H9 (cell line): ENCODE measurements around the gene RAPH1. TPM values are rescaled to one million over a fixed set of nuclear protein-coding genes. Genes with fewer than 3 reads are reported as not detected.

Experiments
- DNase-seq: peaks from one replicate; pipeline ENCODE4 v3.0.0-alpha.2; 2017
- H2AFZ ChIP-seq: one replicate; pipeline ENCODE4 v1.6.1; 2013; ENCODE audit warnings: mild to moderate bottlenecking, low read length, control low read depth, moderate library complexity
- H2AK5ac ChIP-seq: 2 replicates; pipeline ENCODE4 v1.6.1; 2013; ENCODE audit warnings: low read length, control low read depth, mixed read lengths; ENCODE audit not compliant: insufficient read length
- H2BK120ac ChIP-seq: one replicate; pipeline ENCODE4 v1.6.1; 2013; ENCODE audit warnings: low read depth, mild to moderate bottlenecking, low read length, control low read depth, inconsistent platforms; ENCODE audit not compliant: poor library complexity, severe bottlenecking
- H2BK12ac ChIP-seq: 2 replicates; pipeline ENCODE4 v1.6.1; 2013; ENCODE audit warnings: low read length, control low read depth, mixed read lengths, low read depth; ENCODE audit not compliant: insufficient read length
- H2BK15ac ChIP-seq: 2 replicates; pipeline ENCODE4 v1.6.1; 2013; ENCODE audit warnings: low read depth, low read length, control low read depth
- H2BK20ac ChIP-seq: one replicate; pipeline ENCODE4 v1.6.1; 2013; ENCODE audit warnings: low read depth, mild to moderate bottlenecking, low read length, control low read depth, inconsistent platforms; ENCODE audit not compliant: poor library complexity, severe bottlenecking
- H2BK5ac ChIP-seq: 2 replicates; pipeline ENCODE4 v1.6.1; 2013; ENCODE audit warnings: low read length, control low read depth, mixed read lengths; ENCODE audit not compliant: insufficient read length
- H3K14ac ChIP-seq: 2 replicates; pipeline ENCODE4 v1.6.1; 2013; ENCODE audit warnings: low read length, control low read depth; ENCODE audit not compliant: insufficient read depth
- H3K18ac ChIP-seq: 2 replicates; pipeline ENCODE4 v1.6.1; 2013; ENCODE audit warnings: low read depth, mild to moderate bottlenecking, mixed read lengths, low read length, control low read depth; ENCODE audit not compliant: insufficient read length
- H3K23ac ChIP-seq: 2 replicates; pipeline ENCODE4 v1.6.1; 2013; ENCODE audit warnings: low read length, control low read depth, mixed read lengths, low read depth; ENCODE audit not compliant: insufficient read length
- H3K23me2 ChIP-seq: 2 replicates; pipeline ENCODE4 v1.6.1; 2013; ENCODE audit warnings: low read depth, mild to moderate bottlenecking, mixed read lengths, low read length, control low read depth; ENCODE audit not compliant: insufficient read length, poor library complexity, severe bottlenecking
- H3K27ac ChIP-seq: 2 replicates; pipeline ENCODE4 v1.5.1; 2013; ENCODE audit warnings: low read length, control low read depth, mixed read lengths, low read depth; ENCODE audit not compliant: insufficient read length
- H3K27me3 ChIP-seq: 2 replicates; pipeline ENCODE4 v1.6.1; 2013; ENCODE audit warnings: low read length, control low read depth, inconsistent platforms; ENCODE audit not compliant: insufficient read depth
- H3K4ac ChIP-seq: 2 replicates; pipeline ENCODE4 v1.6.1; 2013; ENCODE audit warnings: low read depth, mild to moderate bottlenecking, control low read depth, inconsistent platforms, low read length, moderate library complexity
- H3K4me1 ChIP-seq: 2 replicates; pipeline ENCODE4 v1.6.1; 2013; ENCODE audit warnings: low read length, control low read depth, inconsistent platforms; ENCODE audit not compliant: insufficient read depth
- H3K4me2 ChIP-seq: 2 replicates; pipeline ENCODE4 v1.6.1; 2013; ENCODE audit warnings: low read length, control low read depth, mixed read lengths; ENCODE audit not compliant: insufficient read length, insufficient read depth
- H3K56ac ChIP-seq: 2 replicates; pipeline ENCODE4 v1.6.1; 2013; ENCODE audit warnings: low read depth, mild to moderate bottlenecking, mixed read lengths, low read length, control low read depth; ENCODE audit not compliant: insufficient read length
- H3K79me1 ChIP-seq: 2 replicates; pipeline ENCODE4 v1.6.1; 2013; ENCODE audit warnings: low read depth, mild to moderate bottlenecking, moderate library complexity, low read length, control low read depth, inconsistent platforms; ENCODE audit not compliant: insufficient read depth, poor library complexity, severe bottlenecking
- H3K79me2 ChIP-seq: 2 replicates; pipeline ENCODE4 v1.6.1; 2013; ENCODE audit warnings: low read length, control low read depth, inconsistent platforms; ENCODE audit not compliant: insufficient read depth
- H3K9ac ChIP-seq: 2 replicates; pipeline ENCODE4 v1.6.1; 2013; ENCODE audit warnings: low read length, control low read depth, mixed read lengths; ENCODE audit not compliant: insufficient read length; ENCODE audit errors: extremely low read depth
- H3K9me3 ChIP-seq: one replicate; pipeline ENCODE4 v1.6.1; 2013; ENCODE audit warnings: low read depth, low read length, inconsistent platforms; ENCODE audit not compliant: control insufficient read depth
- H3T11ph ChIP-seq: one replicate; pipeline ENCODE4 v1.6.1; 2013; ENCODE audit warnings: mild to moderate bottlenecking, low read length, control low read depth, inconsistent platforms
- H4K20me1 ChIP-seq: one replicate; pipeline ENCODE4 v1.6.1; 2013; ENCODE audit not compliant: control insufficient read depth, insufficient read length, insufficient read depth
- H4K5ac ChIP-seq: 2 replicates; pipeline ENCODE4 v1.6.1; 2013; ENCODE audit warnings: low read depth, mild to moderate bottlenecking, mixed read lengths, low read length, control low read depth; ENCODE audit not compliant: insufficient read length
- H4K8ac ChIP-seq: replicated peaks from 2 replicates; pipeline ENCODE4 v1.6.1; 2013; ENCODE audit warnings: low read length, control low read depth, mixed read lengths, low read depth; ENCODE audit not compliant: insufficient read length
- H4K91ac ChIP-seq: 2 replicates; pipeline ENCODE4 v1.6.1; 2013; ENCODE audit warnings: low read depth, mild to moderate bottlenecking, moderate library complexity, mixed read lengths, low read length, control low read depth; ENCODE audit not compliant: insufficient read length
- H3K27ac Mint-ChIP-seq, 3 experiments: 2 replicates in 2 of 3; 3 replicates in 1 of 3; pipeline ENCODE4 v1.8.0; 2020 to 2021; ENCODE audit warnings: mixed read lengths in 3 of 3, mild to moderate bottlenecking in 1 of 3, moderate library complexity in 1 of 3
- H3K27me3 Mint-ChIP-seq: 2 replicates; pipeline ENCODE4 v1.8.0; 2021; ENCODE audit warnings: low read depth, mild to moderate bottlenecking, moderate library complexity, mixed read lengths
- H3K36me3 Mint-ChIP-seq, 3 experiments: 2 replicates in 2 of 3; 3 replicates in 1 of 3; pipeline ENCODE4 v1.8.0; 2020 to 2021; ENCODE audit warnings: low read depth in 3 of 3, mixed read lengths in 3 of 3; ENCODE audit not compliant: insufficient read depth in 1 of 3
- H3K4me1 Mint-ChIP-seq, 2 experiments: 2 replicates each; pipeline ENCODE4 v1.8.0; 2020; ENCODE audit warnings: mixed read lengths in 2 of 2
- H3K4me3 Mint-ChIP-seq, 2 experiments: 2 replicates in 1 of 2; 3 replicates in 1 of 2; pipeline ENCODE4 v1.8.0; 2020 to 2021; ENCODE audit warnings: mild to moderate bottlenecking in 2 of 2, mixed read lengths in 2 of 2, moderate library complexity in 1 of 2
- H3K9me3 Mint-ChIP-seq, 2 experiments: 2 replicates in 1 of 2; 3 replicates in 1 of 2; pipeline ENCODE4 v1.8.0; 2020; ENCODE audit warnings: mild to moderate bottlenecking in 2 of 2, mixed read lengths in 2 of 2, moderate library complexity in 1 of 2
- CTCF ChIP-seq: fragments of 200-600 bp; sonication (generic); conservative IDR thresholded peaks from 3 replicates; pipeline ENCODE4 v1.8.0; 2021; ENCODE audit warnings: antibody characterized with exemption, mild to moderate bottlenecking
- WGBS: extraction: QIAGEN DNeasy Blood & Tissue Kit; methylation state at CpG from one replicate; pipeline ENCODE4 v1.1.7; 2013; ENCODE audit warnings: missing lambda C conversion rate, low lambda C conversion rate, mixed read lengths; ENCODE audit not compliant: insufficient read length; ENCODE audit errors: extremely low coverage; 5-methylcytosine and 5-hydroxymethylcytosine counted together
- total RNA-seq: library from RNA; stranded (reverse); gene quantifications from 2 replicates; pipeline ENCODE4 v1.2.1, GENCODE V29; 2021

Gene RAPH1
- total RNA-seq, 1 experiment from 2014 or later: 17.1 TPM

- H3K27ac Mint-ChIP-seq: no peak overlapping the region
- H2AK5ac ChIP-seq: no peak overlapping the region
- H3K4me1 ChIP-seq: no peaks in the 10 kb centered on the region
- H3K27ac ChIP-seq: no peak overlapping the region
- H2BK5ac ChIP-seq: no peak overlapping the region
- no peak overlapping the region for H2BK20ac ChIP-seq
- 0 out of 4 replicates have a peak, but pooled peaks cover 0 to 4% of the 10 kb centered on the region in 2 experiments for H3K4me1 Mint-ChIP-seq
- no peaks in the 10 kb centered on the region for H3K27me3 Mint-ChIP-seq
- H3K9me3 ChIP-seq: no peaks in the 10 kb centered on the region
- no peak for DNase-seq
- no peak overlapping the region for H3K18ac ChIP-seq
- no peak overlapping the region for H3K4me3 Mint-ChIP-seq
- H4K5ac ChIP-seq: no peak overlapping the region
- no peak overlapping the region for H4K91ac ChIP-seq
- H2AFZ ChIP-seq: no peak overlapping the region
- no peaks in the 10 kb centered on the region for H3K27me3 ChIP-seq
- H3K14ac ChIP-seq: no peak overlapping the region
- no peak for TF ChIP-seq CTCF
- H4K8ac ChIP-seq: no peak overlapping the region
- no peak overlapping the region for H3K4ac ChIP-seq
- peaks cover 18 to 25% (median 21%) of the 10 kb centered on the region in 3 experiments for H3K36me3 Mint-ChIP-seq
- no peak overlapping the region for H2BK15ac ChIP-seq
- H2BK120ac ChIP-seq: no peak overlapping the region
- H3K23ac ChIP-seq: no peak overlapping the region
- no CpG with 5 or more reads among the region's 2 CpGs for WGBS
- H3K56ac ChIP-seq: no peak overlapping the region
- peaks cover 2% of the 10 kb centered on the region; the same call in 1 of the 2 replicates for H3K79me2 ChIP-seq
- no peak overlapping the region for H3T11ph ChIP-seq
- H2BK12ac ChIP-seq: no peak overlapping the region
- peaks cover 10 to 14% of the 10 kb centered on the region in 2 experiments for H3K9me3 Mint-ChIP-seq
- H3K4me2 ChIP-seq: no peak overlapping the region
- H3K79me1 ChIP-seq: no peaks in the 10 kb centered on the region
- no peaks in the 10 kb centered on the region for H4K20me1 ChIP-seq
- no peaks in the 10 kb centered on the region for H3K23me2 ChIP-seq
- no peak overlapping the region for H3K9ac ChIP-seq
These were observed 34.8 kb downstream of the RAPH1 start for GRCh38 chr2:203500297-203500696.
